H9 (cell line): ENCODE measurements around the gene BRPF1. TPM values are rescaled to one million over a fixed set of nuclear protein-coding genes. Genes with fewer than 3 reads are reported as not detected.

Source experiments
- DNase-seq: peaks from one replicate; pipeline ENCODE4 v3.0.0-alpha.2; 2017
- H2AFZ ChIP-seq: one replicate; pipeline ENCODE4 v1.6.1; 2013; ENCODE audit warnings: mild to moderate bottlenecking, low read length, control low read depth, moderate library complexity
- H2AK5ac ChIP-seq: 2 replicates; pipeline ENCODE4 v1.6.1; 2013; ENCODE audit warnings: low read length, control low read depth, mixed read lengths; ENCODE audit not compliant: insufficient read length
- H2BK120ac ChIP-seq: one replicate; pipeline ENCODE4 v1.6.1; 2013; ENCODE audit warnings: low read depth, mild to moderate bottlenecking, low read length, control low read depth, inconsistent platforms; ENCODE audit not compliant: poor library complexity, severe bottlenecking
- H2BK12ac ChIP-seq: 2 replicates; pipeline ENCODE4 v1.6.1; 2013; ENCODE audit warnings: low read length, control low read depth, mixed read lengths, low read depth; ENCODE audit not compliant: insufficient read length
- H2BK15ac ChIP-seq: 2 replicates; pipeline ENCODE4 v1.6.1; 2013; ENCODE audit warnings: low read depth, low read length, control low read depth
- H2BK20ac ChIP-seq: one replicate; pipeline ENCODE4 v1.6.1; 2013; ENCODE audit warnings: low read depth, mild to moderate bottlenecking, low read length, control low read depth, inconsistent platforms; ENCODE audit not compliant: poor library complexity, severe bottlenecking
- H2BK5ac ChIP-seq: 2 replicates; pipeline ENCODE4 v1.6.1; 2013; ENCODE audit warnings: low read length, control low read depth, mixed read lengths; ENCODE audit not compliant: insufficient read length
- H3K14ac ChIP-seq: 2 replicates; pipeline ENCODE4 v1.6.1; 2013; ENCODE audit warnings: low read length, control low read depth; ENCODE audit not compliant: insufficient read depth
- H3K18ac ChIP-seq: 2 replicates; pipeline ENCODE4 v1.6.1; 2013; ENCODE audit warnings: low read depth, mild to moderate bottlenecking, mixed read lengths, low read length, control low read depth; ENCODE audit not compliant: insufficient read length
- H3K23ac ChIP-seq: 2 replicates; pipeline ENCODE4 v1.6.1; 2013; ENCODE audit warnings: low read length, control low read depth, mixed read lengths, low read depth; ENCODE audit not compliant: insufficient read length
- H3K23me2 ChIP-seq: 2 replicates; pipeline ENCODE4 v1.6.1; 2013; ENCODE audit warnings: low read depth, mild to moderate bottlenecking, mixed read lengths, low read length, control low read depth; ENCODE audit not compliant: insufficient read length, poor library complexity, severe bottlenecking
- H3K27ac ChIP-seq: 2 replicates; pipeline ENCODE4 v1.5.1; 2013; ENCODE audit warnings: low read length, control low read depth, mixed read lengths, low read depth; ENCODE audit not compliant: insufficient read length
- H3K27me3 ChIP-seq: 2 replicates; pipeline ENCODE4 v1.6.1; 2013; ENCODE audit warnings: low read length, control low read depth, inconsistent platforms; ENCODE audit not compliant: insufficient read depth
- H3K4ac ChIP-seq: 2 replicates; pipeline ENCODE4 v1.6.1; 2013; ENCODE audit warnings: low read depth, mild to moderate bottlenecking, control low read depth, inconsistent platforms, low read length, moderate library complexity
- H3K4me1 ChIP-seq: 2 replicates; pipeline ENCODE4 v1.6.1; 2013; ENCODE audit warnings: low read length, control low read depth, inconsistent platforms; ENCODE audit not compliant: insufficient read depth
- H3K4me2 ChIP-seq: 2 replicates; pipeline ENCODE4 v1.6.1; 2013; ENCODE audit warnings: low read length, control low read depth, mixed read lengths; ENCODE audit not compliant: insufficient read length, insufficient read depth
- H3K56ac ChIP-seq: 2 replicates; pipeline ENCODE4 v1.6.1; 2013; ENCODE audit warnings: low read depth, mild to moderate bottlenecking, mixed read lengths, low read length, control low read depth; ENCODE audit not compliant: insufficient read length
- H3K79me1 ChIP-seq: 2 replicates; pipeline ENCODE4 v1.6.1; 2013; ENCODE audit warnings: low read depth, mild to moderate bottlenecking, moderate library complexity, low read length, control low read depth, inconsistent platforms; ENCODE audit not compliant: insufficient read depth, poor library complexity, severe bottlenecking
- H3K79me2 ChIP-seq: 2 replicates; pipeline ENCODE4 v1.6.1; 2013; ENCODE audit warnings: low read length, control low read depth, inconsistent platforms; ENCODE audit not compliant: insufficient read depth
- H3K9ac ChIP-seq: 2 replicates; pipeline ENCODE4 v1.6.1; 2013; ENCODE audit warnings: low read length, control low read depth, mixed read lengths; ENCODE audit not compliant: insufficient read length; ENCODE audit errors: extremely low read depth
- H3K9me3 ChIP-seq: one replicate; pipeline ENCODE4 v1.6.1; 2013; ENCODE audit warnings: low read depth, low read length, inconsistent platforms; ENCODE audit not compliant: control insufficient read depth
- H3T11ph ChIP-seq: one replicate; pipeline ENCODE4 v1.6.1; 2013; ENCODE audit warnings: mild to moderate bottlenecking, low read length, control low read depth, inconsistent platforms
- H4K20me1 ChIP-seq: one replicate; pipeline ENCODE4 v1.6.1; 2013; ENCODE audit not compliant: control insufficient read depth, insufficient read length, insufficient read depth
- H4K5ac ChIP-seq: 2 replicates; pipeline ENCODE4 v1.6.1; 2013; ENCODE audit warnings: low read depth, mild to moderate bottlenecking, mixed read lengths, low read length, control low read depth; ENCODE audit not compliant: insufficient read length
- H4K8ac ChIP-seq: replicated peaks from 2 replicates; pipeline ENCODE4 v1.6.1; 2013; ENCODE audit warnings: low read length, control low read depth, mixed read lengths, low read depth; ENCODE audit not compliant: insufficient read length
- H4K91ac ChIP-seq: 2 replicates; pipeline ENCODE4 v1.6.1; 2013; ENCODE audit warnings: low read depth, mild to moderate bottlenecking, moderate library complexity, mixed read lengths, low read length, control low read depth; ENCODE audit not compliant: insufficient read length
- H3K27ac Mint-ChIP-seq, 3 experiments: 2 replicates in 2 of 3; 3 replicates in 1 of 3; pipeline ENCODE4 v1.8.0; 2020 to 2021; ENCODE audit warnings: mixed read lengths in 3 of 3, mild to moderate bottlenecking in 1 of 3, moderate library complexity in 1 of 3
- H3K27me3 Mint-ChIP-seq: 2 replicates; pipeline ENCODE4 v1.8.0; 2021; ENCODE audit warnings: low read depth, mild to moderate bottlenecking, moderate library complexity, mixed read lengths
- H3K36me3 Mint-ChIP-seq, 3 experiments: 2 replicates in 2 of 3; 3 replicates in 1 of 3; pipeline ENCODE4 v1.8.0; 2020 to 2021; ENCODE audit warnings: low read depth in 3 of 3, mixed read lengths in 3 of 3; ENCODE audit not compliant: insufficient read depth in 1 of 3
- H3K4me1 Mint-ChIP-seq, 2 experiments: 2 replicates each; pipeline ENCODE4 v1.8.0; 2020; ENCODE audit warnings: mixed read lengths in 2 of 2
- H3K4me3 Mint-ChIP-seq, 2 experiments: 2 replicates in 1 of 2; 3 replicates in 1 of 2; pipeline ENCODE4 v1.8.0; 2020 to 2021; ENCODE audit warnings: mild to moderate bottlenecking in 2 of 2, mixed read lengths in 2 of 2, moderate library complexity in 1 of 2
- H3K9me3 Mint-ChIP-seq, 2 experiments: 2 replicates in 1 of 2; 3 replicates in 1 of 2; pipeline ENCODE4 v1.8.0; 2020; ENCODE audit warnings: mild to moderate bottlenecking in 2 of 2, mixed read lengths in 2 of 2, moderate library complexity in 1 of 2
- WGBS: extraction: QIAGEN DNeasy Blood & Tissue Kit; methylation state at CpG from one replicate; pipeline ENCODE4 v1.1.7; 2013; ENCODE audit warnings: missing lambda C conversion rate, low lambda C conversion rate, mixed read lengths; ENCODE audit not compliant: insufficient read length; ENCODE audit errors: extremely low coverage; 5-methylcytosine and 5-hydroxymethylcytosine counted together
- total RNA-seq: library from RNA; stranded (reverse); gene quantifications from 2 replicates; pipeline ENCODE4 v1.2.1, GENCODE V29; 2021
- TF ChIP-seq, protein P1 (sequence below): fragments of 200-600 bp; sonication (generic); conservative IDR thresholded peaks from 3 replicates; pipeline ENCODE4 v1.8.0; 2021; ENCODE audit warnings: antibody characterized with exemption, mild to moderate bottlenecking

BRPF1 gene
- total RNA-seq, 1 experiment from 2014 or later = 38.6 TPM

DNA sequence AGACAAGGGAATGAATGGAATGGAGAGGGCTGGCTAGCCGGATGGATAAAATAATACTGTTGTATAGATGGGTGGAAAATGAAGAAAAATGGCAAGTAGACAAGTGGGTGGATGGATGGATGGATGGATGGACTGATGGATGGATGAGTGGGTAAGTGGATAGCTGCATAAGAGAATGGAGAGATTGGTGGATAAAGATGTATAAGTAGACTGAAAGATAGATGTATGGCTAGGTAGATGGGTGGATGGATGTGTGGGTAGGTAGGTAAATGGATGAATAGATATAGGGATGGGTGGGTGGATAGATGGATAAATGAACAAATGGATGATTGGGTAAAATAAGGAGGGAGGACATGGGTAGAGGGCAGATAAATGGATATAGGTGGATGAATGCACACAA is 14.0 kb upstream of the BRPF1 start:
- DNase-seq = no peak
- H4K20me1 ChIP-seq = no peaks in the 10 kb centered on the region
- H4K91ac ChIP-seq = no peak overlapping the region
- H3K27ac ChIP-seq = no peak overlapping the region
- no peak overlapping the region for H3K27ac Mint-ChIP-seq
- no peaks in the 10 kb centered on the region for H3K79me2 ChIP-seq
- H3K4me3 Mint-ChIP-seq = no peak overlapping the region
- no peak overlapping the region for H3T11ph ChIP-seq
- H3K18ac ChIP-seq = no peak overlapping the region
- no peak overlapping the region for H2AK5ac ChIP-seq
- H3K4me1 ChIP-seq = no peaks in the 10 kb centered on the region; the same call in 1 of the 2 replicates
- TF ChIP-seq, protein P1, sequence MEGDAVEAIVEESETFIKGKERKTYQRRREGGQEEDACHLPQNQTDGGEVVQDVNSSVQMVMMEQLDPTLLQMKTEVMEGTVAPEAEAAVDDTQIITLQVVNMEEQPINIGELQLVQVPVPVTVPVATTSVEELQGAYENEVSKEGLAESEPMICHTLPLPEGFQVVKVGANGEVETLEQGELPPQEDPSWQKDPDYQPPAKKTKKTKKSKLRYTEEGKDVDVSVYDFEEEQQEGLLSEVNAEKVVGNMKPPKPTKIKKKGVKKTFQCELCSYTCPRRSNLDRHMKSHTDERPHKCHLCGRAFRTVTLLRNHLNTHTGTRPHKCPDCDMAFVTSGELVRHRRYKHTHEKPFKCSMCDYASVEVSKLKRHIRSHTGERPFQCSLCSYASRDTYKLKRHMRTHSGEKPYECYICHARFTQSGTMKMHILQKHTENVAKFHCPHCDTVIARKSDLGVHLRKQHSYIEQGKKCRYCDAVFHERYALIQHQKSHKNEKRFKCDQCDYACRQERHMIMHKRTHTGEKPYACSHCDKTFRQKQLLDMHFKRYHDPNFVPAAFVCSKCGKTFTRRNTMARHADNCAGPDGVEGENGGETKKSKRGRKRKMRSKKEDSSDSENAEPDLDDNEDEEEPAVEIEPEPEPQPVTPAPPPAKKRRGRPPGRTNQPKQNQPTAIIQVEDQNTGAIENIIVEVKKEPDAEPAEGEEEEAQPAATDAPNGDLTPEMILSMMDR = no peak
- no peak overlapping the region for H3K9ac ChIP-seq
- peaks cover 6% of the 10 kb centered on the region for H3K27me3 Mint-ChIP-seq
- H4K8ac ChIP-seq = no peak overlapping the region
- H2BK12ac ChIP-seq = no peak overlapping the region
- H4K5ac ChIP-seq = no peak overlapping the region
- peaks cover 7 to 8% of the 10 kb centered on the region in 2 experiments for H3K4me1 Mint-ChIP-seq
- WGBS = no CpG with 5 or more reads among the region's 1 CpG
- H2AFZ ChIP-seq = no peak overlapping the region
- no peaks in the 10 kb centered on the region for H3K79me1 ChIP-seq
- H3K27me3 ChIP-seq = no peaks in the 10 kb centered on the region
- H2BK5ac ChIP-seq = no peak overlapping the region
- no peaks in the 10 kb centered on the region for H3K36me3 Mint-ChIP-seq
- H3K56ac ChIP-seq = no peak overlapping the region
- no peaks in the 10 kb centered on the region for H3K23me2 ChIP-seq
- no peak overlapping the region for H3K14ac ChIP-seq
- H3K9me3 ChIP-seq = no peaks in the 10 kb centered on the region
- H2BK15ac ChIP-seq = no peak overlapping the region
- no peak overlapping the region for H3K4ac ChIP-seq
- H2BK20ac ChIP-seq = no peak overlapping the region
- no peak overlapping the region for H3K23ac ChIP-seq
- no peaks in the 10 kb centered on the region for H3K9me3 Mint-ChIP-seq
- H2BK120ac ChIP-seq = no peak overlapping the region
- no peak overlapping the region for H3K4me2 ChIP-seq
